GM12878 (cell line): ENCODE results near the gene SH3BP1. TPM values are rescaled to one million over a fixed set of nuclear protein-coding genes. Genes with fewer than 3 reads are reported as not detected.

Source experiments
- ATAC-seq: fragments of 200-7000 bp; cut with Tn5 transposase; 3 replicates; pipeline ENCODE4 v1.9.1; 2020; ENCODE audit warnings: mild to moderate bottlenecking, moderate library complexity
- BruUV-seq: library from RNA; stranded (reverse); fragments of 400-500 nt; replicated peaks from 2 replicates; lab custom pipeline; 2021; lab: Mats Ljungman, UMichigan
- CTCF ChIA-PET: fragments of 300-600 bp; sonication (Branson Sonifier 250); formaldehyde crosslinking; extraction: SDS; loops from one replicate; lab custom pipeline; 2021; ENCODE audit warnings: inconsistent platforms; lab: Yijun Ruan, JAX
- POLR2A ChIA-PET: fragments of 350-600 bp; formaldehyde crosslinking; extraction: SDS; loops from one replicate; lab custom pipeline; 2021; ENCODE audit warnings: inconsistent platforms; lab: Charles Lee
- RAD21 ChIA-PET: fragments of 300-600 bp; sonication (Branson Sonifier 250); formaldehyde crosslinking; loops from one replicate; lab custom pipeline; 2023; ENCODE audit warnings: antibody characterized with exemption; ENCODE audit not compliant: unreplicated experiment; lab: Charles Lee
- SMC1A ChIA-PET: fragments of 300-600 bp; sonication (Branson Sonifier 250); formaldehyde crosslinking; loops from one replicate; lab custom pipeline; 2023; ENCODE audit not compliant: unreplicated experiment, uncharacterized antibody; lab: Charles Lee
- DNase-seq: peaks from one replicate; pipeline ENCODE4 v3.0.0-alpha.2; 2011; ENCODE audit warnings: low read depth, low spot score
- FAIRE-seq: peaks from 3 replicates; lab custom pipeline; 2011; peaks lifted over from hg19 to GRCh38; lab: Jason Lieb, UNC
- H2AFZ ChIP-seq: 2 replicates; pipeline ENCODE4 v1.6.0; 2011; ENCODE audit warnings: low read depth, low read length, control low read depth; ENCODE audit not compliant: control insufficient read depth
- H3K27ac ChIP-seq: 2 replicates; pipeline ENCODE4 v1.5.1; 2011; ENCODE audit warnings: control low read depth; ENCODE audit not compliant: control insufficient read depth, insufficient read depth
- H3K27me3 ChIP-seq, 2 experiments: replicated peaks in 1 of 2; 2 replicates each; pipeline versions ENCODE4 v1.6.0 to v1.6.1; 2011; ENCODE audit warnings: low read length in 1 of 2; ENCODE audit not compliant: control insufficient read depth in 2 of 2, insufficient read depth in 2 of 2
- H3K36me3 ChIP-seq, 2 experiments: 2 replicates each; pipeline ENCODE4 v1.5.1; 2011; ENCODE audit warnings: low read length in 1 of 2; ENCODE audit not compliant: control insufficient read depth in 2 of 2, insufficient read depth in 2 of 2
- H3K4me1 ChIP-seq: 2 replicates; pipeline ENCODE4 v1.6.1; 2011; ENCODE audit warnings: mild to moderate bottlenecking, low read length, moderate library complexity, mixed read lengths; ENCODE audit not compliant: control insufficient read depth, insufficient read depth
- H3K4me2 ChIP-seq: 2 replicates; pipeline ENCODE4 v1.6.0; 2011; ENCODE audit warnings: control low read depth; ENCODE audit not compliant: control insufficient read depth, insufficient read depth
- H3K4me3 ChIP-seq: fragments of 200-600 bp; sonication (generic); 2 replicates; pipeline ENCODE4 v1.5.1; 2016
- H3K79me2 ChIP-seq: 2 replicates; pipeline ENCODE4 v1.6.0; 2011; ENCODE audit warnings: low read length; ENCODE audit not compliant: control insufficient read depth, insufficient read depth
- H3K9ac ChIP-seq: 2 replicates; pipeline ENCODE4 v1.8.0; 2011; ENCODE audit warnings: low read length, control low read depth, mixed read lengths; ENCODE audit not compliant: control insufficient read depth, insufficient read depth
- H3K9me3 ChIP-seq: replicated peaks from 3 replicates; pipeline ENCODE4 v1.5.1; 2011; ENCODE audit warnings: mild to moderate bottlenecking, low read length; ENCODE audit not compliant: control insufficient read depth, insufficient read depth
- H4K20me1 ChIP-seq: 2 replicates; pipeline ENCODE4 v1.6.0; 2011; ENCODE audit not compliant: control insufficient read depth, insufficient read depth
- ATF3 ChIP-seq: IDR thresholded peaks from 2 replicates; pipeline ENCODE4 v1.6.1; 2011; ENCODE audit warnings: low read depth, mild to moderate bottlenecking, low read length, moderate library complexity, borderline replicate concordance; ENCODE audit errors: extremely low read depth
- ETV6 ChIP-seq, 2 experiments: fragments of 450-650 bp in 1 of 2; IDR thresholded peaks in 1 of 2; conservative IDR thresholded peaks in 1 of 2; 2 replicates each; pipeline ENCODE4 v1.6.1; 2014; ENCODE audit warnings: antibody characterized with exemption in 1 of 2, borderline replicate concordance in 1 of 2, low read depth in 1 of 2, mild to moderate bottlenecking in 1 of 2, moderate library complexity in 1 of 2
- HDAC2 ChIP-seq: fragments of 200-600 bp; sonication (generic); IDR thresholded peaks from 2 replicates; pipeline ENCODE4 v1.6.1; 2017
- IRF4 ChIP-seq: IDR thresholded peaks from 2 replicates; pipeline ENCODE4 v1.6.1; 2011; ENCODE audit warnings: low read depth, low read length
- JUND ChIP-seq: IDR thresholded peaks from 2 replicates; pipeline ENCODE4 v1.6.1; 2012; ENCODE audit warnings: low read depth, mild to moderate bottlenecking, low read length, improper control_type of control experiment, moderate library complexity
- KAT2A ChIP-seq: conservative IDR thresholded peaks from 2 replicates; pipeline ENCODE4 v1.6.1; 2011; ENCODE audit warnings: low read depth, low read length; ENCODE audit not compliant: control insufficient read depth
- MLLT1 ChIP-seq: fragments of 450-650 bp; IDR thresholded peaks from 2 replicates; pipeline ENCODE4 v1.6.1; 2016; ENCODE audit warnings: mild to moderate bottlenecking
- RUNX3 ChIP-seq: IDR thresholded peaks from 2 replicates; pipeline ENCODE4 v1.6.1; 2012; ENCODE audit warnings: low read length, inconsistent platforms
- SKIL ChIP-seq: fragments of 450-650 bp; IDR thresholded peaks from 2 replicates; pipeline ENCODE4 v1.6.1; 2017; ENCODE audit warnings: mild to moderate bottlenecking, low read depth, inconsistent platforms; ENCODE audit not compliant: poor library complexity, severe bottlenecking
- STAT3 ChIP-seq: IDR thresholded peaks from 2 replicates; pipeline ENCODE4 v1.6.1; 2011; ENCODE audit warnings: low read depth, low read length, improper control_type of control experiment
- TCF3 ChIP-seq: IDR thresholded peaks from 2 replicates; pipeline ENCODE4 v1.6.1; 2012; ENCODE audit warnings: low read depth, mild to moderate bottlenecking, low read length, borderline replicate concordance; ENCODE audit not compliant: insufficient read depth
- ZBTB33 ChIP-seq: fragments of 450-650 bp; IDR thresholded peaks from 2 replicates; pipeline ENCODE4 v1.6.1; 2017; ENCODE audit warnings: mild to moderate bottlenecking
- ZNF217 ChIP-seq: fragments of 450-650 bp; IDR thresholded peaks from 2 replicates; pipeline ENCODE4 v1.6.1; 2017; ENCODE audit warnings: antibody characterized with exemption, mild to moderate bottlenecking
- WGBS: methylation state at CpG from one replicate; pipeline ENCODE4 v1.1.6; 2016; ENCODE audit warnings: low lambda C conversion rate; ENCODE audit not compliant: insufficient replicate concordance, insufficient coverage; ENCODE audit errors: missing lambda C conversion rate; 5-methylcytosine and 5-hydroxymethylcytosine counted together
- in situ Hi-C: fragments of 300-500 bp; cut with MboI; formaldehyde crosslinking; loops from 9 replicates; pipeline ENCODE4 v1.14.3; 2018; ENCODE audit warnings: mixed read lengths
- intact Hi-C: fragments of 100-400 bp; cut with micrococcal nuclease; formaldehyde crosslinking; loops from one replicate; pipeline ENCODE4 v1.14.2; 2022; ENCODE audit not compliant: unreplicated experiment
- polyA plus RNA-seq, 11 experiments: library from polyadenylated mRNA; depleted of rRNA in 4 of 11; unstranded in 6 of 11; stranded (reverse) in 5 of 11; fragments of >200 nt; fragmentation: Nextera tagmentation in 4 of 11; fragmentation: Illumina TruSeq in 1 of 11; extraction: Ambion mirVana in 4 of 11; extraction: Trizol in 1 of 11; gene quantifications; 1 replicate in 1 of 11; 2 replicates in 10 of 11; pipeline versions ENCODE4 v1.2.1 to v1.2.3, GENCODE V29; 2011 to 2016; ENCODE audit warnings: inconsistent platforms in 2 of 11, missing spikeins in 2 of 11, low read depth in 1 of 11
- total RNA-seq, 4 experiments: library from RNA; depleted of rRNA in 3 of 4; stranded (reverse); fragments of >200 nt in 3 of 4; fragmentation: Illumina TruSeq in 1 of 4; extraction: Trizol in 1 of 4; gene quantifications; 2 replicates each; pipeline versions ENCODE4 v1.2.1 to v1.2.3, GENCODE V29; 2013 to 2021

The SH3BP1 gene
- total and polyA plus RNA-seq, 10 of the 15 experiments (the other 5 are each of a cell fraction or from before 2014, with no cell fraction given): 0.29 to 70.5 (median 22.5) TPM

GRCh38 chr22:37672206-37672919, 32.9 kb downstream of the SH3BP1 start (continued):
- peak; percentile 92 for TF ChIP-seq ZBTB33

- RAD21 ChIA-PET: interaction anchor here (1.3 to 1.6 kb wide), 2 partner anchors 8 to 65 kb away, joined by 4 to 5 read pairs; partner anchors contain the start of gene GGA1
- no peak for FAIRE-seq
- Histone ChIP-seq H4K20me1 (no peaks in the 10 kb centered on the region), H3K4me1 (peaks cover 26% of the 10 kb centered on the region), H3K9me3 (no peaks in the 10 kb centered on the region), H3K36me3 (0 out of 4 replicates have a peak, but pooled peaks cover 0 to 2% of the 10 kb centered on the region in 2 experiments), H3K79me2 (peaks cover 27% of the 10 kb centered on the region), H3K27me3 (no peaks in the 10 kb centered on the region), H3K27ac (no peak overlapping the region), H3K4me2 (0 out of 2 replicates have a peak overlapping the region, but pooled peaks have one; percentile 36), H3K4me3 (no peak overlapping the region), H3K9ac (no peak overlapping the region), H2AFZ (no peak overlapping the region)
- POLR2A ChIA-PET: interaction anchor here (14.0 kb wide), 1 partner anchor 12 kb away, joined by 209 read pairs; the partner anchor contains the start of gene PDXP
- 90% methylated on average over 11 of the region's 11 CpGs for WGBS
- CTCF ChIA-PET: interaction anchor here (1.0 to 19.9 kb wide), 3 partner anchors 9 to 35 kb away, joined by 3 to 414 read pairs (median 396); partner anchors contain the start of genes PDXP and SH3BP1
- in situ Hi-C loops: no loop called here
- no peak for DNase-seq
- ATAC-seq: no peak
- intact Hi-C loops: no loop called here
- SMC1A ChIA-PET: interaction anchor here (3.8 kb wide), 1 partner anchor 13 kb away, joined by 34 read pairs; the partner anchor contains the start of gene PDXP
- BruUV-seq: no TSS peak
- TF ChIP-seq ZNF217: no peak
- no peak for TF ChIP-seq ETV6 (conservative IDR thresholded peaks at IDR 0.05 in 1 of 2, IDR thresholded peaks at IDR 0.05 in 1 of 2; ENCODE audit: borderline replicate concordance in 1 of 2, low read depth in 1 of 2)
- TF ChIP-seq IRF4: no peak
- no peak for TF ChIP-seq ATF3
- no peak for TF ChIP-seq MLLT1
- no peak for TF ChIP-seq HDAC2
- no peak for TF ChIP-seq RUNX3
- no peak for TF ChIP-seq SKIL
- no peak for TF ChIP-seq TCF3
- no peak for TF ChIP-seq JUND
- TF ChIP-seq STAT3: no peak
- TF ChIP-seq KAT2A: no peak
Measured at GRCh38 chr22:37672920-37673455, 33.5 kb downstream of the SH3BP1 start.
